Measurements from ENCODE around the gene MXD3. TPM values are rescaled to one million over a fixed set of nuclear protein-coding genes. Genes with fewer than 3 reads are reported as not detected.

MXD3 gene
- total and polyA plus RNA-seq, 2 of the 4 experiments (the other 2 are of a cell fraction), result 7.3 to 12.9 TPM

- H3K56ac ChIP-seq (ENCODE audit: extremely low read depth, insufficient read depth, low read length), result no peak overlapping the region
- ATAC-seq (ENCODE audit: low read depth) (no peak), DNase-seq (no peak)
- H4K5ac ChIP-seq (ENCODE audit: low read depth, low read length), result no peak overlapping the region
- in situ Hi-C loops (cut with MboI; ENCODE audit: low sequenced_read_pairs) (no loop called here), dilution Hi-C loops (cut with HindIII; ENCODE audit: low sequenced_read_pairs, unreplicated experiment) (no loop called here), intact Hi-C loops (cut with micrococcal nuclease) (no loop called here)
- no peaks in the 10 kb centered on the region for H4K20me1 ChIP-seq (ENCODE audit: insufficient read depth, low read length)
- no peak overlapping the region for H2AFZ ChIP-seq (replicated peaks; ENCODE audit: low read length, poor library complexity)
- no peak overlapping the region for H2BK15ac ChIP-seq (ENCODE audit: low read depth, low read length)
- H3K9me1 ChIP-seq (ENCODE audit: insufficient read depth, low read length), result no peaks in the 10 kb centered on the region
- no peak overlapping the region for H3K27ac ChIP-seq (ENCODE audit: insufficient read depth, low read length)
- ChIA-PET CTCF (no interaction called here), POLR2A (ENCODE audit: unreplicated experiment) (no interaction called here)
- H3K36me3 ChIP-seq (ENCODE audit: control insufficient read depth, insufficient read depth, low read length), result peaks cover 51% of the 10 kb centered on the region
- no peak overlapping the region for H3K18ac ChIP-seq (ENCODE audit: low read depth, low read length)
- H2BK120ac ChIP-seq (ENCODE audit: low read depth, low read length), result no peak overlapping the region
- WGBS, 2 experiments (ENCODE audit: extremely low coverage in 2 of 2, insufficient read length in 1 of 2), result 100% methylated on average over 4 of the region's 12 CpGs; no CpG with 5 or more reads in 1 of the 2 experiments
- H4K8ac ChIP-seq (ENCODE audit: low read depth in 2 of 2, low read length in 2 of 2), result no peak overlapping the region
- H3K23ac ChIP-seq (ENCODE audit: low read depth, low read length), result no peak overlapping the region
- no peak for TF ChIP-seq POLR2A (IDR thresholded peaks at IDR 0.05; ENCODE audit: low read depth, low read length)
- TF ChIP-seq USF2 (IDR thresholded peaks at IDR 0.05; ENCODE audit: low read depth, low read length), result no peak
- TF ChIP-seq BHLHE40 (IDR thresholded peaks at IDR 0.05; ENCODE audit: low read depth, low read length), result no peak
- TF ChIP-seq MAZ (IDR thresholded peaks at IDR 0.05; ENCODE audit: borderline replicate concordance, low read depth, low read length), result no peak
- TF ChIP-seq SMC3 (IDR thresholded peaks at IDR 0.05; ENCODE audit: low read depth, low read length), result no peak
- no peak for TF ChIP-seq CEBPB (IDR thresholded peaks at IDR 0.05; ENCODE audit: low read depth, low read length)
- no peak for TF ChIP-seq RAD21 (IDR thresholded peaks at IDR 0.05; ENCODE audit: low read length)
- no peak for TF ChIP-seq MAFK (IDR thresholded peaks at IDR 0.05; ENCODE audit: low read depth, low read length)
- no peak for TF ChIP-seq NFE2L2 (IDR thresholded peaks at IDR 0.05; ENCODE audit: low read depth, low read length)
- TF ChIP-seq ELK1 (IDR thresholded peaks at IDR 0.05; ENCODE audit: borderline replicate concordance, low read depth, low read length), result no peak
- no peak overlapping the region for H3K4me2 ChIP-seq (ENCODE audit: low read depth, low read length)
- H3K4me3 ChIP-seq (ENCODE audit: insufficient read depth, low read depth, low read length), result no peak overlapping the region
- BruUV-seq (replicated peaks), result no TSS peak
- no peak overlapping the region for H2AK5ac ChIP-seq (ENCODE audit: low read depth, low read length)
- no peak overlapping the region for H2BK5ac ChIP-seq (ENCODE audit: low read depth, low read length, poor library complexity, severe bottlenecking)
- H3K27me3 ChIP-seq (ENCODE audit: control insufficient read depth, insufficient read depth, low read length), result no peaks in the 10 kb centered on the region
- peaks cover 5 to 15% of the 10 kb centered on the region in 2 experiments; a peak in 2 of 4 replicates for H3K79me1 ChIP-seq (ENCODE audit: low read depth in 1 of 2, low read length in 2 of 2)
- H2BK20ac ChIP-seq (ENCODE audit: low read depth, low read length), result no peak overlapping the region
- H3K4me1 ChIP-seq (ENCODE audit: control insufficient read depth, insufficient read depth, low read length), result no peaks in the 10 kb centered on the region
- no peak overlapping the region for H2AK9ac ChIP-seq (replicated peaks; ENCODE audit: low read depth, low read length, poor library complexity)
- no peaks in the 10 kb centered on the region for H3K9me3 ChIP-seq (ENCODE audit: control insufficient read depth, insufficient read depth, low read length)
- H3K4ac ChIP-seq (ENCODE audit: low read depth, low read length), result no peak overlapping the region
- no peak overlapping the region for H3K9ac ChIP-seq (ENCODE audit: low read depth, low read length)
- H3K14ac ChIP-seq (replicated peaks; ENCODE audit: low read depth, low read length), result no peak overlapping the region
- no peak overlapping the region for H4K91ac ChIP-seq (ENCODE audit: insufficient read depth, low read depth, low read length)
Observed at GRCh38 chr5:177293819-177294581, 17.7 kb downstream of the MXD3 start.
